Stimulated activated CD4-positive, alpha-beta T cell treated with anti-CD3 and anti-CD28 coated beads, Interleukin-1b, Interleukin-23, amount 100 ng/mL, for 4 hours (primary cell): ENCODE results near the gene NOP16.
A peak's percentile ranks its signal among the peaks of the same experiment; 100 is the strongest.
"Not testable (repeated sequence)": the region's sequence is repeated elsewhere in the genome, so short reads cannot be mapped to it uniquely, and the experiment has no call there.

Experiments
- DNase-seq, 2 donors: peaks; one replicate each; pipeline ENCODE4 v3.0.0-alpha.2; 2020; ENCODE audit warnings: low read depth in 2 of 2

The NOP16 gene

GRCh38 chr5:176409765-176410164 lies 21.4 kb upstream of the NOP16 start:
- no peak for DNase-seq

DNA sequence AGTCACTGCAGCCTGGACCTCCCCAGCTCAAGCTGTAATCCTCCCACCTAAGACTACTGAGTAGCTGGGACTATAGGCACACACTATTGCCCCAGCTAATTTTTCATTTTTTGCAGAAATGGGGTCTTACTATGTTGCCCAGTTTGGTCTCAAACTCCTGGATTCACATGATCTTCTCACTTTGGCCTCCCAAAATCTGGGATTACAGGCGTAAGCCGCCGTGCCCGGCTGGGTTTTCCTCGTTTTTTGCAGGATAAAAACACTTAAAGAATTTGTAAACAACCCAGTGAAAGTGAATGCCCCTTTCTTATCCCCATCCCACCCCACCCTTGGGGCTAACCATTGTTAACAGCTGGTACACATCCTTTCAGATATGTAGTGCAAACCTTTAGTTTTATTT lies 20.2 kb upstream of the NOP16 start:
- DNase-seq, result no peak

DNA sequence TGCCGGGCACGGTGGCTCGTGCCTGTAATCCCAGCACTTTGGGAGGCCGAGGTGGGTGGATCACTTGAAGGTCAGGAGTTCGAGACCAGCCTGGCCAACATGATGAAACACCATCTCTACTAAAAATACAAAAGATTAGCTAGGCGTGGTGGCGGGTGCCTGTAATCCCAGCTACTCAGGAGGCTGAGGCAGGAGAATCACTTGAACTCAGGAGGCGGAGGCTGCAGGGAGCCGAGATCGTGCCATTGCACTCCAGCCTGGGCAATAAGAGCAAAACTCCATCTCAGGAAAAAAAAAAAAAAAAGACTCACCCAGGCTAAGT lies 19.8 kb upstream of the NOP16 start:
- not testable (repeated sequence) for DNase-seq

DNA sequence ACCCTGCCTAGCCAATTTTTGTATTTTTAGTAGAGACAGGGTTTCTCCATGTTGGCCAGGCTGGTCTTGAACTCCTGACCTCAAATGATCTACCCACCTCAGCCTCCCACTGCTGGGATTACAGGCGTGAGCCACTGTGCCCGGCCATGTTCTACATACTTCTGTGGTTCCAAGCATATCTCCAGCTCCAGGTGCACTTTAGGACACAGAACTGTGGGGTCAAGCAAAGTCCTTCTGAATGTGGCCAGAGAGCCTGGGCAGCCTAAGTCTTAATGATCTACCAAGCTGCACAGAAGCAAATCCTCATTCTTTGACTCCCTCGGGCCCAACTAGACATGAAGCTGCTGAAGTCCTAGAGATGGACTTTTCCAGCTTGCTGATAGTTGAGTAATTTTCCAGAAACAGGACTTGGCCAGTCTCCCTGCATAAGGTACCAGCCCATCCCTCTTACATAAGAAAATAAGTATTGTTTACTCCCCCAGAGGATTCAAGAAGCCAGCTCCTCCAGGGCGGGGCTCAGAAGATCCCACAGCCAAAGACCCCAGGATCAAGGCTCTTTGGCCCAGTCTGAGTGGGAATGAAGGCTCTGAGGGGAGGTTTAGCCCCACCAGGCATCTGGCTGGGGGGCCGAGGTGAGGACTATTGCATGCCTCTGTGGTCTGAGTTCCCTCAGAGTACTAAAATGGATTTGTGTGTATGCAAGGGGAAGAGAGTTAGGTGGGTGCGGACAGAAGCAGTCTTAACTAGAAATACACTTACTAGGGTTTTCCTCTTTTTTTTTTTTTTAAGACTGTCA lies 19.3 kb upstream of the NOP16 start:
- DNase-seq, result no peak

DNA sequence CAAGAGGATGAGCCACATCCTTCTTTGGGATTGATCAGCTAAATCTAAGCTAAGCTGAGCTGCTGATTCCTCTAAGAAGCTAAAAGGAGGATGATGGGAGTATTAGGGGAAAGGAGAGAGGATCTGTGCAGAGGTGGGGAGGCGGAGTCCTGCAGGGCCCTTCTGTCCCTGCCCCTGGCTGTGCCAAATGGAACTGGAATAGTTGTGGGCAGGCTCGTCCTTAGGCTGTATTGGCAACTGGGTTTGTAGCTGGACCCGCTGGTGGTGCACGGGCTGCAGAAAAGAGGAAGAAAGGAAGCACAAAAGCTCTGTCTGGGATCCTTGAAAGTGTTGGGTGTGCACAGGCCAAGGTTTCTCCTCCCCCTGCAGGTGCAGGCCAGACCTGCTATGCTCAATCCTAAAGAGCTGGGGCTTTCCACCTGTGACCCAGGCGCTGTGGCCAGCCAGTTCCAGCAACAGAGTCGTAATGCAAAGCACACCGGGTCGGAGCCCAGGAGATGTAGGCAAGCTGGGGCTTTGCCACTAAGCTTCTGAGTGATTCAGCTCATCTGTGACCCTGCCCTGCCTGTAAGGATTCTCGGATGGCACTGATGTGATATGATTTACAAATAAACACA lies 18.1 kb upstream of the NOP16 start:
- DNase-seq, result no peak

DNA sequence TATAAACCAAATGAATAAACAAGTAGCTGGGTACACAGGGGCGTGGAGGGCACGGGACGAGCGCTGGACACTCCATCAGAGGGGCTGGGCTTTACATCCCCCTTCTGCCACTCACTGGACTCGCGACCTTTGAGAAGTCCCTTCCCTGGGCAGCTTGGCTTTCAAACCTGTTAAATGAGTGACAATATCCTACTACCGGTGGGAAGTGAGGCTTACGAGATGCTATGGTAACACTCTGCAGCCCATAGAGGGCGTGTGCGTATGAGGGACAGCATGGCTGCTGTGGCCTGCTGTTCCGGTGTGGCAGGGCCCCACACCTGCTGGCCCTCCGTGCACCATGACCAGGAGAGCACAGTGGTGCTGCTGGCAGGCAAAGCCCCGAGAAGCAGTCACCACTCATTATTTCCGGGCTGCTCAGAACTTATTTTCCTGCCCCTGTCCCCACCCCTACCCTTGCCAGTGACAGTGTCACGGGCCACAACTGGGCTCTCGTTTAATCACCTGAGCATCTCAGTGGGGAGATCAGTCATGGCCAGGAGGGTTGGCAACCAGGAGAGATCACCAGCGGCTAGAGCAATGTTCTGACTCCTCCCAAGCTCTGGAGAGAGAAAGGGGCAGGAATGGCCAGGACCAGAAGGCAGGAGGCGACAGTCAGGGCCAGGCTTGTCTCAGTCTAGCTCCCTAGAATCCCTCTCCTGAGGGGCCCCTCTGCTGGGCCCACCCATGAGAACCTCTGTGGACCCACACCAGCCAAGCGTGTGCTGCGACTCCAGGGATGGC lies 17.4 kb upstream of the NOP16 start:
- no peak for DNase-seq

DNA sequence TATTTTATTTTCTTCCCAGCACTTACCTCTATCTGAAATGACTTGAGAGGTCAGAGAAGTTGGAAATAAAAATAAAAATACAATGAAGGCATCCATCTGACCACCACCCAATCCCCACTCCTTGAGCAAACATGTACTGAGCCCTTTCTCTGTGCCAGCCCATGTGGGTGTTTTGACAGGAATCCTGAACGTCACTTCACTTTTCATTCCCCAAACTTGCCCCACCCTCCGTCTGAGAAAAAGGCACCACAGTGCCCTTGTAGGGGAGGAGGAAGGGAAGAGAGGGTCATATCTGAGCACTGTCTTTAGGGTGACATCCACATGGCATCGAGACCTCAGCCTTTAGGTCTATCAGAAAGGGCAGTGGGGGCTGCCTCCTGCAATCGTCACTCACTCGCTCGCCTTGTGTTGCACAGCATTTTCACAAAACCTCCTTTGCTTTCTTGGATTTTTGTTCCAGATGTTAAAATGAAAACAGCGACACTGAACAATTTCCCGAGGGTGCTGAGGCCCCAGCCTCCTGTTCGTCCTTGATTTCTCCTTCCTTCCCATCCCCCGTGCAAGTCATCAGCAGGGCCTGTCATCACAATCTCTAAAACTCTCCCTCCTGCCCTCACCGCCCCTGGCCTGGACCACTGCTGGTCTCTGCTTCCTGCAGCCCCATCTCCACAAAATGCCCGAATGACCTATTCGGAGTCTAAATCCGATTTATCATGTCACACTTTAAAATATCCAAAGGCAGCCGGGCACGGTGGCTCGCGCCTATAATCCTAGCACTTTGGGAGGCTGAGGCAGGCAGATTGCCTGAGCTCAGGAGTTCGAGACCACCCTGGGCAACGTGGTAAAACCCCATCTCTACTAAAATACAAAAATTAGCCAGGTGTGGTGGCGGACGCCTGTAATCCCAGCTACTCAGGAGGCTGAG lies 13.1 kb upstream of the NOP16 start:
- DNase-seq, result no peak

- DNase-seq, result no peak
Observed at GRCh38 chr5:176400382-176401156, 12.2 kb upstream of the NOP16 start.

DNA sequence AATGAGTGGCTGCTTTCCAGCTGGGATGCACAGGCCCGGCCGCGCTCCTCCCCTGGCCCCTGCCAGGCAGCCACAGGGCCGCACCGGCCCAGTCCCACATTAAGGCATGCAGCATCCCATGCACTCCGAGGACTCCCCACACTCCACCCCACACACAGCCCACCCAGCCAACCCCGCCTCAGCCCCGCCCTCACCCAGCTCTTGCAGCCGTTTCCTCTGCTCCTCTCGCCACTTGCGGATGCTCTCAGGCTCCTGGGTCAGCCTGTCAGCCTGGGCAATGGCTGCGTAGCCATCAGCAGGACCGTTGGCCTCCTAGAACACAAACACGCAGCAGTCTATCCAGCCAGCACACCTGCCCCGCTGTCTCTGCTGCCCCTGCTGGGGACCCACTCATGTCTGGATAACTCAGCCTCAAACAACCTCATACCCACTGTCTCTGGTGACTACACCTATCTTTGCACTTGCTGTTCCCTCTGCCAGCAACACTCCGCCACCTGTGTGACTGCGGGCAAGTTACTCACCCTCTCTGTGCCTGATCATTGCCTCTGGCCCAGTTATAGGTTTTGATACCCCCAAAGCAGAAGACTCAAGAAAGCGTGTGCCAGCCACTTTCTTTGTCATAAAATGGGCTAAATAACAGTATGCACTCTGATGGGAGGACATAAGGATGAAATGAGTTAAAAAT lies 9.5 kb upstream of the NOP16 start:
- DNase-seq, result no peak

DNA sequence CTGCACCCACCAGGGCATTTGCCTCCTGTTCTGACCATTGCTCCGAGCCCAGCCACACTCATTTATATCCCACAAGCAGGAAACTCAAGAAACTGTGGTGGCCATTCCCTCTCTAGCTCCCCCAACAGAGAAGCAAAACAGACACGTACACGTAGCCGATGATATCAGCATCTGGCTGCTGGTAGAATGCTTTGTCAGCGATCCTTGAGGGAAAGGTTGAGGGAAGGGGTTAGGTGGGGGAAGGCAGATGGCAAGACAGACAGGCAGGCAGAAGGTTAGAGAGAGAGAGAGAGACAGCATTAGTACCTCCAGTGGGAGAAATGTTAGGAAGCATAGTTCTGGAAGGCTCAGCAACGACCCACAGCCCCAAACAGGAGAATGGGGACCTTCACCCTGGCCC lies 7.9 kb upstream of the NOP16 start:
- DNase-seq, result no peak

- no peak for DNase-seq
Observed at GRCh38 chr5:176394881-176395675, 6.7 kb upstream of the NOP16 start.

DNA sequence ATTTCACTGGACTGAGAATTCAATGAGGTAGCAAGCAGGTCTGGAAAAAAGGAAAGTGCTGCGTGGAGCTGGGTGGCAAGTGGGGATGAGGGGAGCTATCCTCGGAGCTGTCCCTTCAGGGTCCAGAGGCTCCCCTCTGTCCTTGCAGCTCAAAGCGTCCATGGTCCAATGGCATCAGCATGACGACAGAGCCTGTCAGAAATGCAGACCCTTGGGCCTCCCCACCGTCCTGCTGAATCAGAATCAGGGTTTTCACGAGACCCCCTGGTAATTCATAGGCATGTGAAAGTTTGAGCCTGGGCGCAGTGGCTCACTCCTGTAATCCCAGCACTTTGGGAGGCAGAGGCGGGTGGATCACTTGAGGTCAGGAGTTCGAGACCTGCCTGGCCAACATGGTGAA lies 5.7 kb upstream of the NOP16 start:
- no peak for DNase-seq

- no peak for DNase-seq
Observed at GRCh38 chr5:176392526-176392925, 4.1 kb upstream of the NOP16 start.

GRCh38 chr5:176391999-176392398 lies 3.6 kb upstream of the NOP16 start:
- no peak for DNase-seq

DNA sequence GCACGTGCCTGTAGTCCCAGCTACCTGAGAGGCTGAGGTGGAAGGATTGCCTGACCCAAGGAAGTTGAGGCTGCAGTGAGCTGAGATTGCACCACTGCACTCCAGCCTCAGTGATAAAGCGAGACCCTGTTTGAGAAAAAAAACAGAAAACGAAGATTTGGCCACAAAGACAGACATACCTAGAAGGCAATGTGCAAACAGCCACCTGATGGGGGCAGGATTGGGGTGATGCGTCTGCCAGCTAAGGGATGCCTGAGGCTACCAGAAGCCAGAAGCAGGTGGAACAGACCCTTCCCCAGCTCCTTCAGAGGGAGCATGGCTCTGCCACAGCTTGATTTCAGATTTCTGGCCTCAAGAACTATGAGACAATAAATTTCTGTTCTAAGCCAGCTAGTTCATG lies 3.1 kb upstream of the NOP16 start:
- DNase-seq, result no peak

DNA sequence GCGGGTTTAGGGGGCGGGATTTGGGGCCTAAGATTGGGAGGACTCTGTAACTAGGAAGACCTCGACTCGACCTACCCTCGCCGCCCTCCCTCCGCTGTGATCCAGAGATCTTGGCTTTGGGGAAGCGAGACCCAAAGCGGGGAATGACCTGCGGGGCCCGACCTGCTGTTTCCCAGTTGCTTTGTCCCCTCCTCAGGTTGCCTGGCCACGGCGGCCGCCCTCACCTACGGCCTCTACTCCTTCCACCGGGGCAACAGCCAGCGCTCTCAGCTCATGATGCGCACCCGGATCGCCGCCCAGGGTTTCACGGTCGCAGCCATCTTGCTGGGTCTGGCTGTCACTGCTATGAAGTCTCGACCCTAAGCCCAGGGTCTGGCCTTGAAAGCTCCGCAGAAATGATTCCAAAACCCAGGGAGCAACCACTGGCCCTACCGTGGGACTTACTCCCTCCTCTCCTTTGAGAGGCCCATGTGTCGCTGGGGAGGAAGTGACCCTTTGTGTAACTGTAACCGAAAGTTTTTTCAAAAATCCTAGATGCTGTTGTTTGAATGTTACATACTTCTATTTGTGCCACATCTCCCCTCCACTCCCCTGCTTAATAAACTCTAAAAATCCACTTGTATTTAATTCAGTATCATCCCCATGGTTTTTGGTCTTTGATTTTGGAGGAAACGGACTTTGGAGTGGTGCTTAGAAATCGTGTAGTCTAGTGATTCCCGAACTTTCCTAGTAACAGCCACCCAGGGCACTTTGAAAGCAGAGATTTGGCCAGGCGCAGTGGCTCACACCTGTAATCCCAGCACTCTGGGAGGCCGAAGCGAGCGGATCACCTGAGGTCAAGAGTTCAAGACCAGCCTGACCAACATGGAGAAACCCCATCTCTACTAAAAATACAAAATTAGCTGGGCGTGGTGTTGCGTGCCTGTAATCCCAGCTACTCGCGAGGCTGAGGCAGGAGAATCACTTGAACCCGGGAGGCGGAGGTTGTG lies 1.0 kb upstream of the NOP16 start:
- no peak for DNase-seq

- DNase-seq, result peak in 1 of 2 donors; percentile 8
Observed at GRCh38 chr5:176388003-176388443, 375 bp downstream of the NOP16 start.

DNA sequence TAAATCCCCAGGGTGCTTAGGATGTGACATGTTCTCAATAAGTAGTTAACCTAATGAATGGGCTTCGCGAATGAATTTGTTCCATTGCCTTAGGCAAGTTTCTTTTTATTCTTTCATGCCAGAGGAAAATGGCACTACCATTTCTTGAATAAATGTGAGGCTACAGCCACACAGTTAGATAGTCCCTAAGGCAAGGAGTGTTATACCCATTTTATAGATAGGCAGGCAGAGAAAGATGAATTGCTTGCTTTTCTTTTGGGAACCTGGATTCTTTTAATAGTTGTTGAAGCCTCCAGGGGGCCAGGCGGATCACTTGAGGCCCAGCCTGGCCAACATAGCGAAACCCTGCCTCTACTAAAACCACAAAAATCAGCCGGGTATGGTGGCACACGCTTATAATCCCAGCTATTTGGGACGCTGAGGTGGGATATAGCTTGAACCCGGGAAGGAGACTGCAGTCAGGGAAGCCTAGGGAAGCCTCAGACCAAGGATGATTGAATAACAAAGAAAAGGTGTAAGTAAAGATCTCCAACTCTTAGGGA lies 943 bp downstream of the NOP16 start:
- no peak for DNase-seq
